Inferior parietal cortex (tissue), 1 donor: ENCODE measurements around the gene MYO7B.
"Not testable (repeated sequence)": the region's sequence is repeated elsewhere in the genome, so short reads cannot be mapped to it uniquely, and the experiment has no call there.

ENCODE experiments used
- DNase-seq: peaks from one replicate; pipeline ENCODE4 v3.0.0-alpha.2; 2016; ENCODE audit errors: extremely low spot score

MYO7B gene

GRCh38 chr2:127552336-127552735 lies 16.9 kb downstream of the MYO7B start:
- no peak for DNase-seq

DNA sequence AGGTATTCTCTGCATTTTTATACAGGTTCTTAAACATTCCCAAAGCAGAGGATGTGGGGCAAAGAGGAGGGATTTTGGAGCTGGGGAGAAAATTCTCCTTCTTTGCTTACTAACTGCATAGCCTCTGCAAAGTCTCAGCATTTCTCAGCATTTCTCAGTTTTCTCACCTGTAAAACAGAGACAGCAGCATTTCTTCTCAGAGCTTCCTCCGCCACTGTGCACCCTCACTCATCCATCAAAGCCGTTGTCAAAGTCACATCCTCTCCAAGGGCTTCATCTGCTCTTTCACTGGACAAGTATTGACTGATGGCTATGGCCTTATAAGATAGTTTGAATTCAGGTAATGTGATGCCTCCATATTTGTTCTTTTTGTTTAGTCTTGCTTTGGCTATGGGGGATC lies 17.4 kb downstream of the MYO7B start:
- no peak for DNase-seq

GRCh38 chr2:127558911-127559310 lies 23.4 kb downstream of the MYO7B start:
- no peak for DNase-seq

DNA sequence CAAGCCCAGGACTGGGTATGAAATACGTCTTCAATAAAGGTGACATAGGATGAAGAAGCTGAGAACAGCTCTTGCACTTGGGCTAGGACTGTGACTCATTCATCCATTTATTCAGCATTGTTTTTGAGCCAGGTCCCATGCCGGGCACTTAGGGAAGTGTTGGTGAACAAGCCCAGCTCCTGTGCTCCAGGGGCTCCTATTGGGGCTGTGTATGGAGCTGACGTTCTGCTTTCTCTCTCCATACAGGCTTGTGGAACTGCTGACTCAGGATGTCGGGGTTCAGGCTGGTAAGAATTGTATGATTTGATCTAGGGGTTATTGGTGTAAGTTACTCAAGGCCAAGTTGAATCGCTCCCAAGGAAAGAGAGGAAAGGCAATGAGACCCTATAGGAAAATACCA lies 24.0 kb downstream of the MYO7B start:
- no peak for DNase-seq

DNA sequence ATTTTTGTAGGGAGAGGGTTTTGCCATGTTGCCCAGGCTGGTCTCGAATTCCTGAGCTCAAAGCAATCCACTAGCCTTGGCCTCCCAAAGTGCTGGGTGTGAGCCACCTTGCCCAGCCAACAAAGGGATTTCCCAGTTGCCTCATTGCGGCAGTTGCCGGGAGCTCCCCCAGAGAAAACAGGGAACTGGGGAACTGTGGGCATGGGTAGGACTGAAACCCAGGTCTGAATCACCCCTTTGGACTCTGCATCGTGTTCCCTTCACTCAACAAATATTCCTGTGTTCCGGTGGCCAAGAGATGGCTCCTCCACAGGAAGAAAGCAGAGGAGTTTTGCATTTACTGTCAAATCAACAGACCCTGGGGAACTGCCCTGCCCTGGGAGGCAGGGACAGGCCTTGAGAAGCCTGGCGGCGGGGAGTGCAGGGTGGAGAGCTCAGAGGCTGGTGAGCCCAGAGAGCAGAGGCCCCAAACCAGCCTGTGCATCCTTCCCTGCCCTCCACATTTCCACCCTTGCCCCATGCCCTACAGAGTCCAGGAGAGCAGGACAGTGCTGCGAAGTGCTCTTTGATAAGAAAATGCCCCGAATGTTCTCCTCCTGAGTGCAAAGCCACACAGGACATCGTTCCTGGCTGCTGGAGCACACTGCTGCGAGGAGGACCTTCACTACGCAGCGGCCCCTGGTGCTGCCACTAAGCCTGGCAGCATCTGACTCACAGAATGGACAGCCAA lies 24.9 kb downstream of the MYO7B start:
- peak; percentile 32 for DNase-seq

GRCh38 chr2:127560931-127561280 lies 25.4 kb downstream of the MYO7B start:
- DNase-seq, result no peak

- DNase-seq, result no peak
Observed at GRCh38 chr2:127561371-127561770, 25.9 kb downstream of the MYO7B start.

DNA sequence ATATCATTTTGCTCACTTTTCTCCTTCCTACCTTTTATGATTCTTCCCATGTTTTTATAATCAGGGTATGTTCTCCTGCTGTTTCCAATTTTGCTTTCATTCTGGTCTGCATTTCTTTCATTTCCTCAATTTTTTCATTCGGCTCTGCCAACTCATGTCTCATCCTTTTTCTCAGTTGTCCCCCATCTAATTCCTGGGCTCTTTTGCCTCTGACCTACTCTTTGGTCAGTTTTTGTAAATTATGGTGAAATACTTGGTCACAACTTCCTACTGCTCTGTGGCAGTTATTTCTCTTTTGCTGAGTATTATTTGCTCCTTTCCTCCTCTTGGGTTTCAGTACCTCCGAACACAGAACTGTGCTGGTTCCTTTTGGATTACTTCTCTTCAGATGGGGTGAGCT lies 27.5 kb downstream of the MYO7B start:
- DNase-seq, result no peak

DNA sequence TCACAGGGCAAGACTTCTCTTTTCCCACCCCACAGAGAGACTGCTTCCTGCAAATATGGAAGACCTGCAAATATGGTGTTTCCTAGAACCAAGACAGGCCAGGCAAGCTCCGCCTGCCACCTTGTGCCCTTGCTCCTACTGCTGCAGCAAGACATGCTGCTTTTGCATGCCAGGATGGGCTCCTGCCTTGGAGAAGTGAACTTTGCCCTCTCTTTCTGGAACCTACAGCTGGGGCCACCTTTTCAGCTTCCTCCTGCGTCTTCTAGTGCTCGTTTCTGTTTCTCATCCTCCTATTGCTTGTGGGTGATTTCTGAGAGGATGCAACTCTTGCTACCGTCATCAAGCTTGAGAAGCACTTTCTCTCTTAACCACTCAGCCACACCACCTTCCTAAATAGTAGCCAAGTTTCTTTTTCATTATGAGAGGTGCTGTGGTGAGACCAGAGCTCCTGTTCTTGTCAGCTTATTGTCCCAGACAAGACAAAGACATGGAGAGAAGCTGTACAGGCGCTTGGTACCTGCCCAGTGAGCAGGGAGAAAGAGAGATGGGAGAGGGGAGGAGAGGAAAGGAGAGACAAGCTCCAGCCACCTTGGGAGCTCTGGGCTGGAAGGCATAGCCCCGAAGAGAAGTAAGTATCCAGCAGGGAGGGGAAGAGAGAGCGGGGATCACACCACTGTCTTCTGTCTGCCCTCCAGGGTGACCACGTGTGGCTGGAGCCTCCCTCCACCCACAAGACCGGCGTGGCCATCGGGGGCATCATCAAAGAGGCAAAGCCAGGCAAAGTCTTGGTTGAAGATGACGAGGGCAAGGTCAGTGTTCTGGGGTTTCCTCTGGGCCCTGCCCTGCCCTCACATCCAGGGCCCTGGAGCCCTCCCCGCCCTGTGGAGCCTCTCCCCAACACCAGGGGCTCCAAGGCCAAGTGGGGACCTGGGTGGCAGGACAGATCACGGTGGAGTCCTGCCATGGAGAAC lies 28.3 kb downstream of the MYO7B start:
- DNase-seq, result no peak

GRCh38 chr2:127564429-127565260 lies 29.2 kb downstream of the MYO7B start:
- DNase-seq, result no peak

DNA sequence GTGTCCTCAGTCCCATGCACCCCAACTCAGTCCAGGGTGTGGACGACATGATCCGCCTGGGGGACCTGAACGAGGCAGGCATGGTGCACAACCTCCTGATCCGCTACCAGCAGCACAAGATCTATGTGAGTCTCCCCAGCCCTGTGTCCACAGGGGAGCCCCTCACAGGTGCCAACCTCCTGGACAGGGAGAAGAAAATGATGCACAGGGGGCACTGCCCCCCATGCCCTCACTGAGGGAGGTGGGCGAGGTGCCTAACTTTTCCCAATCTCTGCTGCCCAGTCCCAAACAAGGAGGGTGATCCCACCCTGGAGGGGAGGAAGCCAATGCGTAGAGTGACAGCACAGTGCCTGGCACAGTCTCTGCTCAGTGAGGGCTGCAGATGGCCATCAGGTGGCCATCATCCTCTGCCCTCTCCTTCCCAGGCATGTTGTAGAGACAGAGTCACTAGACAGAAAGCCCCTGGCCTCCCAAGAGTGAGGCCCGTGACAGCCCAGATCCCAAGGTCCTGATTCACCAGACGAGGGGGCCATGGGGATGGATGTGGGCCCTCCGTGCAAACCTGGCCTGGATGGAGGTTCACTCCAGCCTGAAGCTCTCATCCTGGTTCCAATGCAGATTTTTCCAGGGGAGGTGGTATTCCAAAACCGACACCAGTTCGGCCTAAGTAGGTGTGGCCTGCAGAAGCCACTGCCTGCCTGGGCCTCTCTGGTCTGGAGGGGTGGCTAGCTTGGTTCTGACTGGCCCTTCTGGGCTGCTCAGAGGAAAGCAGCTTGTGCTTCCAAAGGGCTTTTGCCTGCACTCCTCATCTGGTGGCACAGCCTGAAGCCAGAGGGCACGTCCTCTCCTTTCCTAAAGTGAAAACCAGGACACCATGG lies 30.0 kb downstream of the MYO7B start:
- DNase-seq, result no peak

GRCh38 chr2:127566139-127566417 lies 30.6 kb downstream of the MYO7B start:
- DNase-seq, result no peak

GRCh38 chr2:127566576-127566975 lies 31.1 kb downstream of the MYO7B start:
- no peak for DNase-seq

DNA sequence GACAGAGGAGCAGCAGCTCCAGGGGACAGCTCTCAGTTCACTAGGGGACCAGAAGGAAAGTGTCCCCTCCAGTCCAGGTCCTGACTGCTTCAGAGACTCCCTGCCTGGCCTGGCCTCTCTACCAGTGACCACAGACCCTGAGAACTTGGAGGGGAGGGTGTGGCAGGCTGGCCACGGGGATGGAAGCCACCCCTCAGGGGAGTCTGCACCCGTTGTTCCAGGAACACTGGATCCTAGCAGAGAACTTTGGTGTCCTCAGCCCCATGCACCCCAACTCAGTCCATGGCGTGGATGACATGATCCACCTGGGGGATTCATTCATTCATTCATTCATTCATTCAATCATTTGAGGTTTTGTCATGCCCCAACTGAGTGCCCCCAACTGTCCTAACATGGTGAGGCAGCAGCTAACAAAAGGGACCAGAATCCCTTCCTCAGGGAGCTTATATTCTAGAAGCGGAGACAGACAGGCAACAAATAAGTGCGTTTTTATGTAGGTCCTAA lies 31.9 kb downstream of the MYO7B start:
- DNase-seq, result no peak

- DNase-seq, result no peak
Observed at GRCh38 chr2:127568128-127568527, 32.6 kb downstream of the MYO7B start.

DNA sequence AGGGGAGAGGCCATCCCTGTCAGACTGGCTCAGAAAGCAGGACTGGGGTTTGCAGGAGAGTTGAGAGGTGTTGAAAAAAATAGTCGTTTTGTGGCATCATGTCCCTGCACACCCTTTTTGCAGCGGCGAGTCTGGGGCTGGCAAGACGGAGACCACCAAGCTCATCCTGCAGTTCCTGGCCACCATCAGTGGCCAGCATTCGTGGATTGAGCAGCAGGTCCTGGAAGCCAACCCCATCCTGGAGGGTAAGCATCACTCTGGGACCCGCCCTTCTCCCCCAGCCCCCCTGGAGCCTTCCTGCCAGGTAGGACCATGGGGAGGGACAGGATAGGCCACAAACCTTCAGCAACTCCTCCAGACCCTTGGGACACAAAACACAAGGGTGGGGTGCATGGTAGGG lies 34.2 kb downstream of the MYO7B start:
- DNase-seq, result no peak

- no peak for DNase-seq
Observed at GRCh38 chr2:127570282-127571250, 35.1 kb downstream of the MYO7B start.

GRCh38 chr2:127572352-127572751 lies 36.9 kb downstream of the MYO7B start:
- not testable (repeated sequence) for DNase-seq

DNA sequence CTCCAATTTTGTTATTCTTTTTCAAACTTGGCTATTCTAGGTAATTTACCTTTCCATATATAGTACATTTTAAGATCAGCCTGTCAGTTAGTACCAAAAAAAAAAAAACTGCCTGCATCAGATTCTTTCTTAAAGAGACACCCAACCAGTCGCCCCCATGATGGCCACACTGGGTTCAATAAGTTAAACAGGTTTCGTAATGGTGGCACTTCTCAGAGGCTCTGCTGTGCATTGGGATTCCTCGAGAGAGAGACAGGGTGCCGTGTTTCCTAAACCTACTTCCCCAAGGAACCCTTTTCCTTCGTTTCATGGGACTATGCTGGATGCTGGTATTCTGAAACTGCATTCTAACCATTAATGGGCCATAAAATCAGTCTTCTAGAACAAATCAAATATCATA lies 37.4 kb downstream of the MYO7B start:
- DNase-seq, result no peak

- DNase-seq, result no peak
Observed at GRCh38 chr2:127573298-127573697, 37.8 kb downstream of the MYO7B start.
